Measurements from ENCODE around the gene PRSS16.

Gene PRSS16

DNA sequence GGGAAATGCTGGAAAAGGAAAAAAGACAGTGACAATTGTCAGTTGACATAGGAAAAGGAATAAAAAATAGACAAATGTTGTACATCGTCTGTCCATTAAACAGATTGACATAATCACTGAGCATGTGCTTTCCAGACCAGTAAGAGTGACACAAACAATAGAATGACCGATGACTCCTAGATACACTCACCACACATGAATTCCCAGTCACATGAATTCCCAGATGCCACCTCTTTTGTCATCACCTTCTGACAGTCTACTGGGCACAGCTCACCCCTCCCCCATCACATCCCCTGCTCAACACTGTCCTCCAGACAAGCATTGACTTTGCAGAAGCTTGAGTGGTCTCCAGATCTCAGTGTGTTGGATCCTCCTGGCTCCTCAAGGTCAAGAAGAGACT, 38.6 kb downstream of the PRSS16 start:
- DNase-seq, result no peak

DNA sequence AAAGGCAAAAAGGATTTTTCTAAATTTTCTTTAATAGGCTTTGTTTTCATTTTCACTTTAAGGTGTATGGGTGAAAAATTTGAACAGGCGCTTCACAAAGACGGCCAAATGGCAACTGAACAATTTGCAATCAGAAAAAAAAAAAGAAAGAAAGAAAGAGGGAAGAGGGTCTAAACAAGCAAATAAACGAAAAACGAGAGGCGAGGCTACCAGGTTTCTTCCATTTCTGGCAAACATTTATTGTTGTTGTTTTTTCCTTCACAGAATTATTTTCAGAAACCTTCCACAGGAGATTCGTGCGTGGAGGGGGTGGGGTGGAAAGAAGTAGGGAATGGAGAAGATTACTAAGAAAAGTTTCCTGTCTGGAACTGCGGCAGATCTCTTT, 40.2 kb downstream of the PRSS16 start:
- no peak for DNase-seq

DNA sequence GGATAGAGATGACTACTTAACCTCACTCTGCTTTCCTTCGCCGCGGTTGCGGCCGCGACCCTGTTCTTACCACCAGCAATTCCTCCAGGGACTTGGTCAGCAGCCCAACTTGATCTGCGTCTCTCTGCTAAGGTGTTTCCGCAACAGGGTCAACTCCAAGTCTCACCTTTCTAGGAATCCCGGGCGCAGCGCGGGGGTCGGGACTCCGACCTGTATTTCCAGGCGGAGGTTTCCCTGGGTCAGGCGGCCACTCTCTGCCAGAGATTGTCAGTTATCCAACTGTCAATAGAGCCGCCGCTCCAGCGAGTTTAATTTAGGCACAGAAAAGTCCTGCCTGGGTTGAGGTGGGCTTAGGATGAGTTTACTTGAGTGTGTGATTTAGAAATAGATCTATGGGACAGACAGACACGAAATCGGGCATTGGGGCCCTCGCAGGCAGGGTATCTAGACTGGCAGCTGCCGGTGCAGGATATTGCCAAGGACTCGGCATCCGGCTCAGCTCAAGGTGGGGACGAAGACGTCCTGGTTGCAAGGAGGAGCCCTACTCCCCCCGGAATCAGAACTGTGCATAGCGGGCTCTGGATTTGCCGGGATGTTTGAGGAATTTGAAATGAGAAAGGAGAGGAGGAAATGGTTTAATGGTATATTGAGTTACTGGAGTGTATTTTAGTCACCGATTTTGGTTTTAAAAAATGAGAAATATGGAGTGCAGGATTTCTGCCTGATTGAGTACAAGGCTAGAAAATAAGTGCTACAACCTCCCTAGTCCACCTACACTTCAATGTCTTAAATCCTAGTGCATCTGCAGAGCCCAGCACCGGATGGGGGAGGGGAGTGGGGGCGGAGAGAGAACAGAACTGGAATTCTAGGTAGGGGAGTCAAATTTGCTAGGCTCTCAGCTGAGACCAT, 40.9 kb downstream of the PRSS16 start:
- DNase-seq, result no peak

DNA sequence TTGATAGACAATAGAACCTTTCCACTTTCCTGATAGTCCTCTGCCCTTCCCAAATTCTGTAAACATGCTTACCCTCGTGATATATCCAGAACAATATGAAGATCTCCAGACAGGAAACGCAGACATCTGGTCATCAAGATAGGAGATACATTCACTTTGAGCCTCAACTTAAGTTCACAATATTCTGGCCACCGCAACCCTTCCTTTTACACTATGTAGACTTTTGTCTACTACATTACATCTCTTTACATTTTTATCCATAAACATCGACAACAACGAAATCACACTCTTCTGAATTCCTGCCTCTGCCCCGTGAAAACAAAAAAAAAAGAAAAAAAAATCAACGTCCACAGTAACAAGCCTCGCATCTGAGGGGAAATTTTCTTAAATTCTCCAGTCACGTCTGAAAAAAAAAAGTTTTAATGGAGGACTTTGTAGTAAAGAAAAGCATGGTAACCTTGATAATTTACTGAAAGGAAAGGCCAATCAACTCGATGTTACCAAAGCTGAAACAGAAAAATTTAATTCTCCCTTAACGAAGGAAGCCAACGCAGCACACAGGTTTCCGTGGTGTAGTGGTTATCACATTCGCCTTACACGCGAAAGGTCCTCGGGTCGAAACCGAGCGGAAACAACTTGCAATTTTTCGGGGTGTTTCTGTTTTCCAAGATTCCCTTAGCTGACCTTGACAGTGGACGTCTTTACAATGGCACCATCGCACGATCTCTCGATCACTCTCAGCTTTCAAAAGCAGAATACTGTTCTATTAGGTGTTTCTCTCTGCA, 42.8 kb downstream of the PRSS16 start:
- DNase-seq, result no peak

DNA sequence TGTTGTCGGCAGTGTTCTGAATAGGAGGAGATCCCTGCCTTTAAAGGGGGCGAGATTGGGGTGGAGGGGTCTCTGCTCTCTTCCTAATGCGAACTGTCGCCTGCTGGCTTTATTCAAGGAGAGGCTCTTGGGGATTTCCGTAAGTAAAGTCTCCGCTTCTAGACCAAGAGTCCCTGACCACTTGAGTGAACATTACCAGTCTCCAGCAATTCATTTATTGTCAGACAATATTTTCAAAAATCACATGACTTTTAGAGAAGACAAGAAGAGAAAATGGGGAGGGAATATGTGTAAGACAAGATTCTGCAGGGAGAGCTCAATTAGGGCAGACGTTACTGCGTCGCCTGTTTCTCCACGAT, 43.3 kb downstream of the PRSS16 start:
- no peak for DNase-seq

DNA sequence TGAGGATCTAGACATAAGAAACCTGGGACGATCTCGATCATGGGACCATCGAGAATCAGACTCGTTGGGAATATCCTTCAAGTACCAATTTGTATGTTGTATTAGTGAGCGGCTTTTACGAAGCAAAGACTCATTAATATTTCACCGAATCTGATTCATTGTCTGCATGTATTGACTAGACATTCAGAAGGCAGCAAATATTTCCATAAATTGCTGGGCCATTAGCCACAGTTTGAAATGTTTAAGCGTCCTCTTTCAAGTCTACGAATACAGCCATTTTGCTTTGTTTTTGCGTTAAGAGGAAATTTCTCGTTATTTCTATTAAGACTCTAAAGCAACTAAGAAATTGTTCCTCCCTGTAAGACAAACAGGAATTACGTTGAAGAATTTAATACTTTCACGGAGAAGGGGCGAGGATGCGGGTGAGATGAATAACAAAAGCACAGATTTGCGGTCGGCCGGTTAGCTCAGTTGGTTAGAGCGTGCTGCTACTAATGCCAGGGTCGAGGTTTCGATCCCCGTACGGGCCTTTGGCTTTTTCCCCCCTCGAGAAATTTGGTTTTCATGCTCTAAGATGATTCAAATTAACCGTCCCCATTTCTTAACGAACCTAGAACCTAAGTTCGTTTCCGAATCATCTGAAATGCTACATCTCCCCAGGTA, 46.1 kb downstream of the PRSS16 start:
- DNase-seq, result no peak

DNA sequence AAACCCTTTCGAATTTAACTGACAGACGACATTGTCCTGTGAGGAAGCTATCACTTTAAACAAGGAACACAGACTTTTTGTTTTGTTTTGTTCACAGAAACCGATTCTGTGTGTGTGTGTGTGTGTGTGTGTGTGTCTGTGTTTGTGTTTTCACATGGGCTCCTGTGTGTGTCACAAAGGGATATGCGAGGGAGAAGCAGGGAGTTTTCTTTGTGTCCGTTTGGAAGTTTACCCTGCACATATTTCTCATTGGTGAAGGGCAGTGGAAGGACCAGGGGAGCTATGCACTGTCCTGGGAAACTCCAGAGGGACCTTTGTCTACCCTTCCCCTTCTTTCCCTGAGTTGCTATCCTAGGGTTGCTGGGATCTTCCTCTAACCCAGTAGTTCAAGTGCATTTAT, 46.9 kb downstream of the PRSS16 start:
- DNase-seq, result no peak

DNA sequence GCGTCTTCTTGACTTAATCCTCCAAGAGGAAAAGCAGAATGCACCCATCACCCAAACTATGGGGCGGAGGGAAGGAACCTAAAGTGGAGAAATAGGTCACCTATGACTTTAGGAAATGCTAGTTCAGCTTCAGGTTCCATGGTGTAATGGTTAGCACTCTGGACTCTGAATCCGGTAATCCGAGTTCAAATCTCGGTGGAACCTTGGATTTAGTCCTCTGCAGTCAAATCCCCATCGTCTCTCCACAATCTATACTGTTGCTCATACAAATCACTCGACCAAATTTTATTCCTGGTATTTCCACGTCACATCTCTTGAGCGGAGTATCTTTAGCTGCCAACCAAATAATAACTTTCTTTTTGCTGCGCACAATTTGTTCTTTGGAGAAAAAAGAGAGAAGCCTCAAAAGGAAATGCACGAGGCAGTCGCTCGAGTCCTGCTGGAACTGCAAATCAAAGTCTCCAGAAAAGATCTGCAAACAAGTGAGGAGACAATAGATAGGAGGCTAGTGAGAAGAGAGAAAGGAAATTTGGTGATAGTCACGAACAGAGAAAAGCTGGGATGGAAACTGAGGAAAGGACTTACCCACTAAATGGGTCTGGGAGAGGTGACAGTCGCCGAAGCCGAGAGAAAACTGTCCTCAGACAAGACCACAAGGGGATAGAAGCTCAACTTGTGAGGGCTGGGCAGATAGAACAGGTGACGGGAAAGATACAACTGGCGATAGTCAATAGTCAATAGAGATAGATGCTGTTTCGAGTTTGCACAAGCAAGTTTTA, 48.0 kb downstream of the PRSS16 start:
- no peak for DNase-seq

DNA sequence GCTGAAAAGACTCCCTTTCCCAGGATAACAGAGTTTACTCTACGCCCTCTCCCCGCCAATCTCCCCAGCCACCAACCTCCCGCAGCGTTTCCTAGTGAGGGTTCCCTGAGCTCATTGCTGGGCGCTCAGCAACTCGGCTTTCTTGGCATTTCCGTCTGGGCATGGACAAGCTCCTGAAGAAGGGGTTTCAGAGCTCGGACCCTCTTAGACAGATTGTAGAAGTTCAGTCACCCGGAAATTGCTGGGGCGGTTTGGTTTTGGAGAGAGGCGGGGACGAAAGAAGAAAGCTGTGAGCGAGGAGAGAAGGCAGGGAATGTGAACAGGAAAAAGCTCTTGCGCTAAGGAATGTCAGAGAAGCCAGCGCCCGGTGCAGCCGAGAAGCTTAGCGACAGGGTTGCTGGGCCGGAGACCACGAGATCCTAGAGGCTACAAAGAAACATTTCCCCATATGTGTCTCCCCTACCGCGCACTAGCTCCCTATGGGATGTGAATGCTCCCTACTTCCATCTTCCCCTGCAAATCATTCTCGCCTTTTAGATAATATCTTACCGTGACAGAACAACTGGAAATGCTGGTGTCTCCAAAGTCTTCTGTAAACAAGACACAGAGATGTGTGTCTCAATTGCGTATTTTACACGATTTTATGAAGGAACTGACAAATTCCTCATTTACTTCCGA, 48.7 kb downstream of the PRSS16 start:
- DNase-seq, result no peak

DNA sequence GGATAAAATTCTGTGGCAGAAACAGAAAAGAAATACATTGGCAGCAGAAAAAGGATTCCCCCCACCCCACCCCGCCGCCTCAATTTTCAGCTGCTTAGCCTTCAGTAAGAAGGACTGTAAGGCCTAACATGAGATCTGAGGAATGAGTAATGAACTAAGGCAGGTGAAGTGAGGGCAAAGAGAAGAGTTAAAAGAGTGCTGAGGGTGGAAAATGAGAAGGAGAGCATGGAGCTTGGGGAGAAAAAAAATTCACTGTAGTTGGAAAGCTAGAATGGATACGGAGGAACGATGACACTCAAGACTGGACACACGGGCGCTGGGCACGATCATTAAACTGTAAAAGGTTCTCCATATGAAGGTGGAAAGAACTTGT, 50.0 kb downstream of the PRSS16 start:
- DNase-seq, result no peak

DNA sequence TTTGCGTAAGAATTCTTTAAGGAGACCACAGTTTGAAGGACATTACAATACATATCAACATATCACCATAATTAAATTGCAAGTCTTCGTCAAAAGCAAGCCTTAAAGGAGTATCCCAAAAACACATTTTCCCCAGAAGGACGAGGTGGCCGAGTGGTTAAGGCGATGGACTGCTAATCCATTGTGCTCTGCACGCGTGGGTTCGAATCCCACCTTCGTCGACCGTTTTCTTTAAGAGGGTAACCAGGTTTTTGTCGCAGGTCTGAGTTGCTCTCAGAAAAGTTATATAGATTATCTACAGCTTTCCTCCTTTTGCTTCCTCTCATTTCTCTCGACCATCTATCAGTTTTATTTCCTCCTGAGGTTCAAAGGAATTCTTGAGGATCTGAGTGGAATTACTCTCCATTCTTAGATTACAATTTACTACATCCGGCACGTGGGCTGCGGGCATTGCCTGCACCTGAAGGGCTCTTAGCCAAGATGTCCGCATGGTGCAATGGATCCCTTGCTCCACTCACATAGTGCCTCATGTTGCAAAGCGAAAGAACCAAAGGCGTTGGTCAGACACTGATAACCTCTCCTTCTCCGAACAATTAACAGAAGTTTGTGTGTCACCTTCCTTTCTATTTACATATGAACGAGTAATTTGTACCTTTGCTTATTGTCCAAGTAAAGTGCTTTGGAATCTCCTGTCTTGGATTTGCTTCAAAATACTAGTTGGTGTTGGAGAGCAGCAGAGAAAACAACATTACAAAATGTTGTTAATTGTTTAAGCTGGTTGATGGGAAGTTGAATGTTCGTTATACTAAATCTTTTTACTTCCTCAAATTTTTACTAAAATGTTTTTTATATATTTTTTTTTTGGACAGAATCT, 50.6 kb downstream of the PRSS16 start:
- DNase-seq, result no peak

DNA sequence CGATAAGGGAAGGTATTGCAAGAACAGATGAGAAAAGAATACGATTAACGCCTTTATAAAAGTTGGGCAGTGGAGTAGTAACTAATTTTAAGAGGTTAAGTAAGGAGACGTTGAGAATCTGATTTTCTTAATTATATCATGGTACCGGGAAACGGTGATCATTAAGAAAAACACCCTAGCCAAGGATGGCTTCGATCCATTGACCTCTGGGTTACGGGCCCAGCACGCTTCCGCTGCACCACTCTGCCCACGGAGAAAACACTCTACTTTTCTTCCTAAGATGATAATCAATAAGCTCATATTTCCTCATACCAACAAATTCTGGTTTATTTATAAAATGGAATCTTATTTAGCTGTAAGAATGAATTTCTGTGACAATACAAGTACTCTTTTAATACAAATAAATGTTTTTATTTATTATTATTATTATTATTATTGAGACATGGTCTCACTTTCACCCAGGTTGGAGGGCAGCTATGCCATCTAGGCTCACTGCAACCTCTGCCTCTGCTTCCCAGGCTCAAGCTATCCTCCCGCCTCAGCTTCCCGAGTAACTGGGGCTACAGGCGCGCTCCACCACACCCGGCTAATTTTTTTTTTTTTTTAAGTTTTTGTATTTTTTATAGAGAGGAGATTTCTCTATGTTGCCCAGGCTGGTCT, 56.2 kb downstream of the PRSS16 start:
- no peak for DNase-seq
